NCI-H1105 treated with DMSO at 0.1 percent for 48 hours (cell line): Measurements from ENCODE around the gene PLA2G4D.

ENCODE experiments used
- DNase-seq: peaks from one replicate; lab custom pipeline; 2025; lab: John Stamatoyannopoulos, UW

Gene PLA2G4D

DNA sequence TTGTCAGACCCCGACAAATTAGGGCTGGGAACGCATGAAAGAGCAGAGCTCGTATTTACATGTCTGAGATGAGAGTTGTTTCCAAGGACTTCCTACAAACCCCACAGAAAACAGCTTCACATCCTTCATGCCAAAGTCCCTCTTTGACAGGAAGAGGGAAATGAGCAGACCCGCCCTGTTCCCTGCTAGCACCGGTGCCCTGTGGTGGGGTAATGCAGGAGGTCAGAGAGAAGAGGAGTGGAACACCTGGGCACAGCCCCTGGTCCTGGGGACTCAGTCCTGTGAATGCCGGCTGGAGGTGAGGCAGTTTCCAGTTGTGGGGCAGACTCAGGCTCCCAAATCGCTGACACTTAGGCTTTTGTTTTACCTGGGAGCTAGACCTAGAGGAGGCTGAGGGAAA, 4.0 kb downstream of the PLA2G4D start:
- DNase-seq, result no peak

DNA sequence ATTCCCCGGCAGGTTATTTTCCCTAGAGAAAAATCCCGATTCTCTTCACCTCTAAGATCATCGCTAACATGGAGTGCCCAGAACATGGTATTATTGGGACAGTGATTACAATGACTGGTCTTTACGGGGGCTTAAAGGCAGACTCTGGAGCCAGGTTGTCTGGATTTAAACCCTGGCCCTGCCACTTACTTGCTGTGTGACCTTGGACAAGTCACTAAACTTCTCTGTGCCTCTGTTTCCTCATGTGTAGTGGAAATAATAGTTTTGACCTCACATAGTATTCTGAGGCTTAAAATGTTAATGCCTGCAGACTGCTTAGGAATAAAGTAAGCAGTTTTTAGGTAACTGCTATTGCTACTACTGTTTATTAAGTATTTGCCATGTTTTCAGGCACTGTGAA, 4.4 kb downstream of the PLA2G4D start:
- no peak for DNase-seq

DNA sequence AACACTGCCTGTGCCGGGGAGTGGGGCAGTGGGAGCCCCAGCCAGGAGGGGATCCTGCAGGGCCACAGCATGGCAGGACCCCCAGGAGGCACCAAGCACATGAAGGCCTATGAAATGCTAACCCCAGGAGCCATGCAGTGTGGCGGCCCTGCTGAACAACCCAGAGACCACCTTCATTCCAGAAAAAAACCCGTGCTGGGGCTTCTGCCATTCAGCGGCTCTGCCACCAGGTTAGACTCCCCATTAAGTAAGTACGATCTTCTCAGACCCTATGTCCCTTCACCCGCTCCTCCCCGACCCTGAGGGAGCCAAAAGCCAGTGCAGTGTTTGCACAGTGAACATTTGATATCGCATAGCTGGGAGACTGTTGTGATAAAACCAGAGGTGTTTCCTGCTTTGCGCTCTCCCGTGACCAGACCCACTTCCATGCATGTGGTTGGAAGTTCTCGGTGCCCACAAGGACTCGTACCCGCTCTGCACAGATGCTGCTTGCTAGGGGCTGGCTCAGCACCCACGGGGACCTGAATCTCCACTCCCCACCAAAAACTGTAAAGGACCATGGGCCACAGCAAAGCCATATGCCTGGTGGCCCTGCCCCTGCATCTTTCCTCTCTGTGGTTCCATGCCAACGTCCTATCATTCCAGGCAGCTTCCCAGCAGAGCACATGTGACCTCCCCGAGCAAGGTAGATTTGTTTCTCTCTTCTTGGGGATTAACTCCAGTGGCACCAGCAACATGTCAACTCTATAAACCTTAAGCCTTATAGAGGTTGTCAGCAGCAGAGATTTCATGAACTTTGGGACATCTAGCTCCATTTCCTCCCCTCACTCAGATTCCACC, 5.3 kb downstream of the PLA2G4D start:
- DNase-seq, result no peak

DNA sequence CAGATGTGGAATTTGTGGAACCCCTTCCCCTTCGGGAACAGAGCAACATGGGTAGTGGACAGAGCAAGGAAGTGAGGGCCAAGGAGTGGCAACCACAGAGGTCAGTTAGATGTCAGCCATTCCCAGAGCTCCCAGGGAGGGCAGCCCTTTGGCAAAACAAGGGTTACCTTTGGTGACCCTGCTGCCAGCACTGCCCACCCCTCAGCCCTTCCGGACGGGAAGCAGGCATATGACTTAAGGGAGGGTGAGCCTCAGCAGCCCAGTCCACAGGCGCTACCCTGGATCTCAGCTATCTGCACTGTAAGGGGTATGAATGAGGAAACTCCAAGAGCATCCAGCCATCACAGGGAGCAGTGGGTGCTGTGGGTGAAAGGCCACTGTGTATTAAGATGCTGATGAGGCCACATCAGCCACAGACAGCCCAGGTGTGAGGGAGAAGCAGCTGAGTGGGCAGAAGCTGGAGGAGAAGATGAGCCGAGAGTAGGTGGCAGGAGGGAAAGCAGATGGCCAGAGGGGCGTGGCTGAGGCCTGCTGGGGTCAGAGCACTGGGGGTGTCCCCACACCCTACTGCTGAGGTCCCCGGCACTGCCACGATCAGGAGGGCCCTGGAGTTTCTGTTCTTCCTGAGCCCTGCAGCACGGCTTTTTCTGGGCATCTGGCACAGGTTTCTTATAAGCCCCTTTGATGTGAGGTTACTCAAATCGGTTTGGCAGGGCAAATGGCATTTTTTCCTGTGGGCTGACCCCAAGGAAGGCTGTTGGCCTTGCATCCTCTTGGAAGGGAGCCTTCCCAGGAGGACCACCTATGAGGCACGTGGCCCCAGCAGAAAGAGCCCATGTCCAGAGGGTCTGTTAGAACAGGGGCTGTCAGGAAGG, 6.2 kb downstream of the PLA2G4D start:
- DNase-seq, result no peak

DNA sequence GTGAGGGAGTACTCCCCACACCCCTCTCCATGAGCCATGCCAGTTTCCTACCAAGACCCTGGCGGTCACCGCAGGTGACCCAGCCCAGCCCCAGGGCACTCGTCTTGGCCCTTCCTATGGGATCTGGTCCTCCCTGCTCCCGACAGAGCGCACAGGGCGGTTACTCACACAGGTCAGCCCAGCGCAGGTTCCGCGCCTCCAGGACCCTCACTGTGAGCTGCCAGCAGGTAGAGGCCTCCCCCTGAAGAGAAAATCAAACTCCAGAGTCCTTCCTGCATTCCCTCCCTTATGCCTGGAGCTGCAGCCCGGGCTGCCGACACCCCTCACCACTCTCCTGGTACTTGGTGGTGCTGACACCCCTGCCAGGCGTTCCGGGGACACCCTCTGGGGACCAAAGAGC, 6.9 kb downstream of the PLA2G4D start:
- DNase-seq, result no peak

DNA sequence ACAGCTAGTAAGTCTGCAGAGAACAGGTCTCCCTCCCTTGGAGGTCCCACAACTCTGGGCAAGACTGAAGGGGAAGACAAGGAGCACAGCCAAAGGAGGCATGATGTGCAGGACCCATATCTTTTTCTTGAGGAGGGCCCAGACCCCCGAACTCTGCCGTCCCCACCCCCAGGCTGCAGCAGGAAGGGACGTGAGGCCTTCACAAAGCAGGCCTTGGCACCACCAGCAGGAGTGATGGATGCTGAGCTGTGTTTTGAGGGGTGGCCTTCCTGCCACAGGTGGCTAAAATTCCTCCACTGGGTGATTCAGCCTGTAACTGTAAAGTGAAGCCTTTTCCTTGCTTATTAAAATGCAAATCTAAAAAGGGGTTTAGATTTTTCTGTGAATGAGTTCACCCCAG, 8.6 kb downstream of the PLA2G4D start:
- no peak for DNase-seq

DNA sequence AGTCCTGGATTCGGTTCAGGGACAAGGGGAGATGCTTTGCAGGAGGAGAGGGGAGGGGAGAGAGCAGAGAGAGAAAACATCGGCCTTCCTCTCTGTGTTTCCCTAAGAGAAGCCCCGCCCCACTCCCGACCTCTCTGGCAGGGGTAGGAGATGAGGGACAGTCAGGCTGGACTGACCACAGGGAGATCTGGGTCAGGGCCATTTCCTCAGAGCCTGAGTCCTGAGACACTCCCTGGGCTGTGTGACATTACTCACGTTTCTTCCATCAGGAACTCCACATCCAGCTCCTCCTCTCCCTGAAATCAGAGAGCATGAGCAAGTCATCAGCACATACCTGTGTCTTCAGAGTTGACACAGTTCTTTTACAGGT, 9.1 kb downstream of the PLA2G4D start:
- no peak for DNase-seq

DNA sequence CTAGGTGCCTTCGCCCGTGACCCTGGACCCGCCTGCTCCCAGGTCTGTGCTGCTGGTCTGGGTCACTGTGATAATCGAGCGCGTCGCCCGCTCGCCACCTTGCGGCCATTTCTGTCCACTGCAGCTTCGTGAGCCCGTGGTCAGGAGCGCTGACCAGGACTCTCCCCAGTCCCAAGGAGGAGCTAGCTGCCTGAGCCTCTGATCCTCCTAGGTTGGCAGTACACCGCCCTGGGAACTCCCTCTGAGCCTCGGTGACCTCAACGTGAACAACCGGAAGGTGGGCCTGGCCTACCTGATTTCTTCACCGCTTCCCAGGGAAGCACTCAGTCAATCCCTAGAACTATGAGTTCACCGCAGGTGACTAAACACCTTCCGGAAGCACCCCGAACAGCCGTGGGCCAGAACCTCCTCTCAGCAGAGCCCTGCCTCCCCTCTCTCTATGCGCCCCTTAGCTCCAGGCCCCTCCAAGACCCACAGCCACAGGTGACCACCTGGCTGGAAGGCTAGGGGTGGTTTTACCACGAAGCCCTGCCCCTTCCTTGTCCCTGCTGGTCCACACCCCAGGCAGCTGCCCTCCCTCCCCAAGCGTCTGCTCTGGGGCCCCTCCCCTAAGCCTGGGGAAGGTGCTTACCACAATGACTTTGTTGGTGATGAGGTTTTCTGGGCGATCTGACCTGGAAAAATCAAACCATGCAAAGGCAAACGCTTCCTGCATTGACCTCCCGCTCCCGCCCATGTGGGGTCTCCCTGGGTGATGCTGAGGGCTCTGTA, 9.7 kb downstream of the PLA2G4D start:
- peak; percentile 8 for DNase-seq

DNA sequence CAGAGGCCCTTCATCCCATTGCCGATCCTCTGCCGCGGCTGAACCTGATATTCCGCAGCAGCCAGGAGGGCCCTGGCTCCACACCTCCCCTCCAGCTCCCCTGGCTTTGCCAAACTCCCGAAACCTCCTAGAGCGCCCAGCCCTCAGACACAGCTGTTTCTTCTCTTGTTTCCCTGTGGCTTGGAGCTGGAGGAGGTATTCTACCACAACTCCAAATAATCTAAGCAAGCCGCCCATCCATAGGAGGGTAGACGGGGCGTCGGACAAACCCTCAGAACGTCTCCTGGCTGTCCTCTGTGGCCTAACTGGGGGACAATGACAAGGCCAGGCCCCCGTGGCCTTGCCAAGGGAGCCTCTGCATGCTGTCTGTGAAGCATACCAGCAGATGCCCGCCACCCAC, 10.4 kb downstream of the PLA2G4D start:
- no peak for DNase-seq

DNA sequence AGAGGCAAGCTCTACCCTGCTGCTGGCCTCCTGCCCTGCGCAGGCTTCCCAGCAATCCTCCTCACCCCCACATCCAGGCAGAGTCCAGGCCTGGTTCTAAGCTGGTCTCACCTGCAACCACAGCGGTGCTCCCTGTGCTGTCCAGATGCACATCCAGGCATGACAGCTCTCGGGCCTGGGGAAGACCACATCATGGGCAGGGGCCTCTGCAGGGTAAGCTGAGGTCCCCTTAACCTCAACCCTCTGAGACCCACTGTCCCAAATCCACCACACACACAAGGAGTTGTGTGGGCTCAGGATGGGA, 10.8 kb downstream of the PLA2G4D start:
- no peak for DNase-seq

DNA sequence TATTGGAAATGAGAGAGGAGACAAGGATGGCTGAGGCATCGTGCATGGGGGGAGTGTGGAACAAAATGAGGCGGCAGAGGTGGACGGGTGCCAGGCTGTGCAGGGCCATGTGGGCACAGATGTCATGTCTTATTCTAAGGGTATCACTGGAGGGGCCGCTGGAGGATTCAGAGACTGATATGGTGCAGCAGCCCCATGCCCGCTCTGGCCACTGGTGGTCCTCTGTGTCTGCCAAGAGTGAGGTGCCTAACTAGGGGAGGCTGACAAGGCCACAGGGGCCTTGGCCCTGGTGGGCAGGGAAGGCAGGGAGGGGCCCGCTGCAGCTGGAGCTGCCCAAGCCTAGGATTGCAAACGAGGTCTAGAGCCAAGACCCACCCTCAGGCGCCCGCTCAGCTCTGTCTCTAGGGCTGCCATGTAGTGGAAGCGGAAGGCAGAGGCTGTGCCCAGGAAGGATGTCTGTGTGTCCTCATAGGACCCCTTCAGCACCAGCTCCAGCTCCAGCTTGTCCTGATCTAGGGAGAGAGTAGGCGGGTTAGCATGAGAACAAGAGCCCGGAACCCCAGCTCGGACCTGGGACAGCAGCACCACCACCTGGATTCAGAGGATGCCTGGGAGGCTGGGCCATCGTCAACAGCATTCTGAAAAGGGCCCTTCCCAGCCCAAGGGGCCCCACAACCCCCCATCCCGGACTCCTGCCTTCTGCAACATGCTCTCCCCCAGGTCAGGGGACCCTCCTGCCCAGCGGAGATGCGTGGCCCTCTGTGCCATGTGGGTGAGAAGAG, 11.3 kb downstream of the PLA2G4D start:
- DNase-seq, result no peak

DNA sequence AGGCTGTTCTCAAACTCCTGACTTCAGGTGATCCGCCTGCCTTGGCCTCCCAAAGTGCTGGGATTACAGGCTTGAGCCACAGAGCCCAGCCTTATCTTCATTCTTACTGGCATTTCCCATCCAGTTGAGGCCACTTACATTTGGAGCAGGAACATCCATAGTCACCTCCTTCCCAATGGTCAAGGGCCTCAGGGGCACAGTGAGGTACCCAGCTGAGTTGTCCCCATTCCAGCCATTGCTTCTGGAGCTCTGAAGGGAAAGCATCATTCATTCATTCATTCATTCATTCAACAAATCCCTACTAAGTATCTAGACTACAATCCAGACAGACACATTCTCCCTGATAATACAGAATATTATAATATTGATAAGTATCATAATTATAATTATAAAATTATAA, 12.2 kb downstream of the PLA2G4D start:
- no peak for DNase-seq

DNA sequence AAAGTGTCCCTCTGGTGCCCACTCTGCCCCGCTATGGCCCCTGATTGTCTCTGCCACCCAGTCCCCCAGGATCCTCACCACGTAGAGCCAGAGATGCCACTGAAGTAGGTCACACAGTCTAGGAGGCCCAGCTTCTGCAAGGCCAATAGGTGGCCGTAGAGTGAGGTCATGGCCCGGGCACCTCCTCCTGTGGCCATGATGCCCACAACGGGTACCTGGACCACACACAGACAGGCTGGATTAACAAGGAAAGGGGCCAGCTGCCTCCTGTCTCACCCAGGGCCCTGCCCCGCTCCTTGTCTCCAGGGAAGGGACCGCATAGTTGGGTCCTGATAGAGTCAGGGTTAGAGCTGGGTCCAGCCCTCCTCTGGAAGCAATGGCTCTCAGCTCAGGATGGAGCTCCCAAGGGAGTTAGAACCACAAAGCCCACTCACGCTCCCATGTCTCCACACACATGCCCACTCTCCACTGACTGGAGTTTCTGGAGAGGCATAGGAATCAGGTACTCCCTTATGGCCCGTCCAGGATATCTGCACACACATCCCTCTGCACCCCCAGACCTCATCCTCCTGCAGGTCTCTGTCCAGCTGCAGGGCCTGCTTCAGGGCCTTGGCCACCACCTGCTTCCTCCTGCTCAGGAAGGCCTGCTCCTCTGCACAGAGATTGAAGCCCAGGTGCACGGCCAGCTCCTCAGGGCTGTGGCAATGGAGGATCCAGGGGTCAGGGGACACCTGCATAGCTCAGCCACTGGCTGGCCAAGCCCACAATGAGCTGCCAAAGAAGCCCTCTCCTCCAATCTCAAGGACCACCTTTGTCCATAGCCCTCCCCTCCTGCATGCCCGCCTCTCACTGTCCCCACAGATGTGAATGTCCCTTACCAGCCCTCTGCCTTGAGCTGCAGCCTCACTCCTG, 13.2 kb downstream of the PLA2G4D start:
- DNase-seq, result no peak

DNA sequence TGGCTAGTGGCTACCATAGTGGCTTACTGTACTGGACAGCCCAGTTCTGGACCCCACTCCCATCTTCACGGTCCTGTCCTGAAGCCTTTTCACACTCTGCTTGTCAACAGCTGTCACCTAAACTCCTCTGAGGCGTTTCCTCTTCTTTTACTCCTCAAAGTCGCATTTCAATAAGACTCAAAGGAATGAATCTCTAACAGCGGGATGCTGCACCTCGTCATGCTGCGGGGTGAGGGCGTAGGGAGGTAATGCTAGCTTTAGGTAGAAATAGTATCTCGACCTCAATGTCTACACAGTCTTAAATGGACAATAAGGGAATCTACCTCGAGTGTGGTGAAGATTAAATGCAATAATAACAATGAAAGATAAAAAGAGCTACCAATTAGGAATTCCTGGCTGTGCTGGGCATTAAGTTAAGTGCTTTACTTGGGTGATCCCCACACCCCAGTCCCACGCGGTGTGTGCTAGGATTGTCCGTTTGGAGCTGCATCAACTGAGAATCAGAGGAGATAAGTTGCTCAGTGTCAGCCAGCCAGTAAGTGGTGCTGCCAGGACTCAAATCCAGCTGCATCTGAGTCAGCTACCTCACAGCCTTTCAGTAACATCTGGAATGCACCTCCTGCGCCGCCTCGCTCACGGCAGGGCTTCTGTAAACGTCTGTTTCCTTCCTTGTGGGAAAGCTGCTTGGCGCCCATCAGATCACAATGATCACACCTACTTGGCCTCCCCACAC, 14.0 kb downstream of the PLA2G4D start:
- DNase-seq, result no peak

DNA sequence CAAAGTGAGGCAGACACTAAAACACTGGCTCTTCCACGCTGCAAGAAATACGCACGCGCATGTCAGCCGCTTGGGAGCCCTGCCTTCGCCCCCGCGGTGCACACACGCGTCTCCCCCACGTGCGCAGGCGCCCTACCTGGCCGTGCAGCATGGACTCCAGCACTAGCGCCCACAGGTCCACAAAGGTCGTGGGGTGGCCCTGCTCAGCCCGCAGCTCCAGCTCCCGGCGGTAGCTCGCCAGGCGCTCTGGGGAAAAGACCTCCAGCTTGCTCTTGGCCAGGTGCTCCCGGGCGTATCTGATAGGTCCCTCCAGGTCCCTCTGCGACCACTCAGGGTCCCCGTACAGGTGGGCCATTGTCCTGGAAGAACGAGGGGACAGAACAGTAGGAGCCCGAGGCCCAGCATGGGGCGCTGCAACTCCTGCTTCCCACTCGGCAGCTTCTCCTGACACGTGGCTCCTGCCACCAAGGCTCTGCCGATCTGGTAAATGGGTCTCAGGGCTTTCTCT, 14.9 kb downstream of the PLA2G4D start:
- no peak for DNase-seq

DNA sequence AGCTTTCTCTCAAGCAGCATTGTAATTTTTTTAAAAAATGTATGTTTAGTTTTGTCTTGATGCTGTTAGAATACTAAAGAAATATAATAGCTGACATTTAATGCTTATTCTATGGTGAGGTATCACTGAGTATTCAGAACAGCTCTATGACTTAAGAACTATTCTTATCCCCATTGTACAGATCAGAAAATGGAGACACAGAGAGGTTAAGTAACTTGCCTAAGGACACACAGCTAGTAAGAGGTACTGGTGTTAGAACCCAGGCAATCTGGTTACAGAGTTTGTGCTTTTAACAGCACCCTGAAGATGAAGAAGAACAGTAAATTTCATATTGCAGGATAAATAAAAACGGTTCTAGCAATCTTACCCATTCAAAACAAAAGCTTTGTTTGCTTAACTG, 15.5 kb downstream of the PLA2G4D start:
- no peak for DNase-seq

DNA sequence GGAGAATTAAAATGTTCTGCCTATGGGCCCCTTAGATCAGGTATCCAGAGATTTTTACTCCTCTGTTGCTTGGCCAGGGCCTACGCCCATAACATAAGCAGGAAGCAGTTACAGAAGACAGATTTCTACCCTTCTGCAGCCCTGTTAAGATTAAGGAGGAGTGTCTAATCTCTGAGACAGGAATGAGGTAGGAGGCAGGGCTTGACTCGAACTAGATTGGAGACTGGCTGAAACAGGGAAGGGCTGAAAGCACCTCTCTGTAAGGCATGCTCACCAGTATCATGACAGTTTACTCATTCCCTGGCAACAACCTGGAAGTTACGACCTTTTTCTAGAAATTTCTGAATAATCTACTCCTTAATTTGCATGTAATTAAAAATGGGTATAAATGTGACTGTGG, 16.7 kb downstream of the PLA2G4D start:
- no peak for DNase-seq

DNA sequence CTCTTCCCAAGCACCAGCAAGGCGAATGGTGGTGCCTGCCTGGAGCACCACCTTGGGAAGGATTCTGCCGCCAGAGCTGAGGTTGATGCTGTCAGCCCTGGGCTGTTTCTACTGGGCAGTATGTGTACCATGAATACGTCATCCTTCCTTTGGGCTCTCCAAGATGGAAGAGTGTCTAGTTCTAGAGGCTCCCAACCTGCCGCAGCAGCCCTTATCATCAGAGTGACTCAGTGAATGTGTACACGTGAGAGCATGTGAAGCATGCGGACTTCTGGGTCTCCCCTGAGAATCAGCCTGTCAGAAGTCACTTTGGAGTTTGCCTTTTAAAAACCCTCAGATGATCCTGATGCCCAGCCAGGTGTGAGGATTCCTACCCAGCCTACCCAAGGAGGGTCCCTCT, 20.9 kb downstream of the PLA2G4D start:
- no peak for DNase-seq

DNA sequence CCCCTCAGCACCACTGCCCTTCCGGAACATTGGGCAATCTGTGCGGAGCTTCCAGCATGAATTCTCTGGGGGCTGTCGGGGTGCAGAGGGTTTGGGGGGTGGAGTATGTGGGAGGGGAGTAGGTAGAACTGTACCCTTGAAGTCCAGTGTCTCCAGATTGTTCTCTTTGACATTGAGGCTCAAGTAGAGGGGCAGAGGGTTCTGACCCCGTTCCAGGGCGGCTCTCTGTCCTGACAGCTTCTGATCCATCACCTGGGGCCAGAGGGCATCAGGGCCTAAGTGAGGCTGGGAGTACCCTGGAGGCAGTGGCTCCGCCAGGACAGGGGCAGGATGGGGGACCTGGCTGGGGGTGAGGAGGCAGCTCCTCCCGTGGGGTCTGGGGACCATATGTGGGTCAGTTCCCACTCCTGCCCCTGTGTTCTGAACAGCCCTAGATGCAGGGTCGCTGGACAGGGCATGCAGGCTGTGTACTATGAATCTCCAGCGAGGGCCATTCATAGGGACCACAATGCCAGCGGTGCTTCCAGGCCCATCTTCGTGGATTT, 22.1 kb downstream of the PLA2G4D start:
- no peak for DNase-seq

DNA sequence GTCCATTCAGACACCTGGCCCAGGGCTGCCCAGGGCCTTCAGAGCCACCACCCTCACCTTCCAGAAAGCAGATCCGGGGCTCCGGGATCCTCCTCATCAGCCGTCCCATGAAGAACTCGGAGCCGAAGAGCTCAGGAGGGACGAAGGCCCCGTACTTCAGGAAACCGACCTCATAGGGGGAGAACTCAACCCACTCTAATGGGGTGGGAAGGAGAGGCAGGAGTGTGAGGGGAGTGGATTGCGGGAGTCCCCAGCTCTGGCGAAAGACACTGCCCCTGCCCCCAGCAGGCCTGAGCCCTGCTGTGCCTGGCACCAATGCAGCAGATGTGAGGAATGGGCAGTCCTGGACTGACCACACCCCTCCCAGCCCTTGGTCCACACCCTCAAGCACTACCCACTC, 22.6 kb downstream of the PLA2G4D start:
- DNase-seq, result no peak
